Uterus (tissue), 4 donors: ENCODE data around the gene ST7. TPM values are rescaled to one million over a fixed set of nuclear protein-coding genes. Genes with fewer than 3 reads are reported as not detected.

Experiments used
- DNase-seq, 2 donors: peaks; one replicate each; pipeline ENCODE4 v3.0.0-alpha.2; 2019 to 2020
- H3K27ac ChIP-seq, 2 donors: fragments of 200-600 bp; sonication (generic); 1 replicate in 1 of 2; 2 replicates in 1 of 2; pipeline ENCODE4 v1.5.1; 2016 to 2018
- H3K27me3 ChIP-seq, 2 donors: fragments of 200-600 bp; sonication (generic); one replicate each; pipeline ENCODE4 v1.5.1; 2018 to 2019; ENCODE audit warnings: control low read depth in 1 of 2
- H3K36me3 ChIP-seq, 2 donors: fragments of 200-600 bp; sonication (generic); one replicate each; pipeline ENCODE4 v1.5.1; 2019; ENCODE audit warnings: control low read depth in 1 of 2
- H3K4me1 ChIP-seq, 2 donors: fragments of 200-600 bp; sonication (generic); one replicate each; pipeline ENCODE4 v1.5.1; 2018 to 2019; ENCODE audit warnings: control low read depth in 1 of 2
- H3K4me3 ChIP-seq, 2 donors: fragments of 200-600 bp; sonication (generic); 1 replicate in 1 of 2; 2 replicates in 1 of 2; pipeline ENCODE4 v1.5.1; 2018 to 2019; ENCODE audit warnings: mild to moderate bottlenecking in 1 of 2
- H3K9me3 ChIP-seq, 2 donors: fragments of 200-600 bp; sonication (generic); one replicate each; pipeline ENCODE4 v1.5.1; 2019; ENCODE audit warnings: control low read depth in 1 of 2
- CTCF ChIP-seq, 4 experiments: fragments of 200-600 bp in 2 of 4; fragments of 450-650 bp in 2 of 4; sonication (generic) in 2 of 4; IDR thresholded peaks; one replicate each; pipeline ENCODE4 v1.5.1; 2016 to 2019; ENCODE audit warnings: antibody characterized with exemption in 4 of 4, mild to moderate bottlenecking in 2 of 4, moderate library complexity in 1 of 4
- POLR2A ChIP-seq, 2 donors: fragments of 450-650 bp; IDR thresholded peaks; one replicate each; pipeline ENCODE4 v1.6.1; 2016; ENCODE audit warnings: antibody characterized with exemption in 2 of 2, mild to moderate bottlenecking in 1 of 2, moderate library complexity in 1 of 2
- intact Hi-C: fragments of 100-400 bp; cut with DNase I; formaldehyde crosslinking; loops from one replicate; pipeline ENCODE4 v1.15.1; 2023; ENCODE audit warnings: low total_unique reads
- total RNA-seq, 4 donors: library from RNA; depleted of rRNA in 3 of 4; stranded (reverse); fragments of >200 nt in 3 of 4; gene quantifications; one replicate each; pipeline versions ENCODE4 v1.1.0 to v1.2.4, GENCODE V29; 2014 to 2023
- donor health status: DM: yes; HTN: yes; CAD: no.

The ST7 gene
- total RNA-seq, 4 donors from 2014 or later, result 27.4 to 41.0 (median 31.4) TPM

GRCh38 chr7:117188376-117188775, 235.1 kb downstream of the ST7 start:
- Histone ChIP-seq H3K27me3 (no peaks in the 10 kb centered on the region), H3K27ac (no peak overlapping the region), H3K9me3 (no peaks in the 10 kb centered on the region), H3K4me3 (no peak overlapping the region), H3K4me1 (no peaks in the 10 kb centered on the region), H3K36me3 (no peaks in the 10 kb centered on the region)
- TF ChIP-seq POLR2A (IDR thresholded peaks at IDR 0.05), result no peak
- TF ChIP-seq CTCF (IDR thresholded peaks at IDR 0.05), result no peak
- DNase-seq, result no peak
- intact Hi-C loops, result no loop called here

GRCh38 chr7:117188949-117189592, 235.8 kb downstream of the ST7 start:
- Histone ChIP-seq H3K9me3 (no peaks in the 10 kb centered on the region), H3K4me3 (no peak overlapping the region), H3K27me3 (no peaks in the 10 kb centered on the region), H3K27ac (no peak overlapping the region), H3K4me1 (no peaks in the 10 kb centered on the region), H3K36me3 (no peaks in the 10 kb centered on the region)
- TF ChIP-seq POLR2A (IDR thresholded peaks at IDR 0.05) (no peak), CTCF (IDR thresholded peaks at IDR 0.05) (no peak)
- DNase-seq, result no peak
- intact Hi-C loops, result no loop called here

GRCh38 chr7:117190104-117190503, 236.8 kb downstream of the ST7 start:
- intact Hi-C loops, result no loop called here
- Histone ChIP-seq H3K27me3 (no peaks in the 10 kb centered on the region), H3K27ac (no peak overlapping the region), H3K9me3 (no peaks in the 10 kb centered on the region), H3K36me3 (no peaks in the 10 kb centered on the region), H3K4me3 (no peak overlapping the region), H3K4me1 (no peaks in the 10 kb centered on the region)
- no peak for DNase-seq
- no peak for TF ChIP-seq CTCF (IDR thresholded peaks at IDR 0.05)

GRCh38 chr7:117190746-117191435, 237.6 kb downstream of the ST7 start:
- intact Hi-C loops, result no loop called here
- no peak for DNase-seq
- no peak overlapping the region for H3K4me3 ChIP-seq
- no peaks in the 10 kb centered on the region for H3K36me3 ChIP-seq
- TF ChIP-seq CTCF (IDR thresholded peaks at IDR 0.05), result no peak
- TF ChIP-seq POLR2A (IDR thresholded peaks at IDR 0.05), result no peak
- H3K4me1 ChIP-seq, result no peaks in the 10 kb centered on the region
- no peaks in the 10 kb centered on the region for H3K27me3 ChIP-seq
- no peaks in the 10 kb centered on the region for H3K9me3 ChIP-seq
- no peak overlapping the region for H3K27ac ChIP-seq

- TF ChIP-seq POLR2A (IDR thresholded peaks at IDR 0.05) (no peak), CTCF (IDR thresholded peaks at IDR 0.05) (no peak)
- no peak for DNase-seq
- H3K27me3 ChIP-seq, result no peaks in the 10 kb centered on the region
- H3K36me3 ChIP-seq, result no peaks in the 10 kb centered on the region
- intact Hi-C loops, result no loop called here
- H3K4me3 ChIP-seq, result no peak overlapping the region
- H3K27ac ChIP-seq, result no peak overlapping the region
- H3K9me3 ChIP-seq, result no peaks in the 10 kb centered on the region
- H3K4me1 ChIP-seq, result no peaks in the 10 kb centered on the region
Observed at GRCh38 chr7:117192108-117192507, 238.8 kb downstream of the ST7 start.
